Amniotic epithelial cell (primary cell): ENCODE data around the gene TINAGL1.
"Not testable (repeated sequence)": the region's sequence is repeated elsewhere in the genome, so short reads cannot be mapped to it uniquely, and the experiment has no call there.

Source experiments
- DNase-seq: peaks from one replicate; pipeline ENCODE4 v3.0.0-alpha.2; 2010; ENCODE audit warnings: low read depth

Gene TINAGL1

DNA sequence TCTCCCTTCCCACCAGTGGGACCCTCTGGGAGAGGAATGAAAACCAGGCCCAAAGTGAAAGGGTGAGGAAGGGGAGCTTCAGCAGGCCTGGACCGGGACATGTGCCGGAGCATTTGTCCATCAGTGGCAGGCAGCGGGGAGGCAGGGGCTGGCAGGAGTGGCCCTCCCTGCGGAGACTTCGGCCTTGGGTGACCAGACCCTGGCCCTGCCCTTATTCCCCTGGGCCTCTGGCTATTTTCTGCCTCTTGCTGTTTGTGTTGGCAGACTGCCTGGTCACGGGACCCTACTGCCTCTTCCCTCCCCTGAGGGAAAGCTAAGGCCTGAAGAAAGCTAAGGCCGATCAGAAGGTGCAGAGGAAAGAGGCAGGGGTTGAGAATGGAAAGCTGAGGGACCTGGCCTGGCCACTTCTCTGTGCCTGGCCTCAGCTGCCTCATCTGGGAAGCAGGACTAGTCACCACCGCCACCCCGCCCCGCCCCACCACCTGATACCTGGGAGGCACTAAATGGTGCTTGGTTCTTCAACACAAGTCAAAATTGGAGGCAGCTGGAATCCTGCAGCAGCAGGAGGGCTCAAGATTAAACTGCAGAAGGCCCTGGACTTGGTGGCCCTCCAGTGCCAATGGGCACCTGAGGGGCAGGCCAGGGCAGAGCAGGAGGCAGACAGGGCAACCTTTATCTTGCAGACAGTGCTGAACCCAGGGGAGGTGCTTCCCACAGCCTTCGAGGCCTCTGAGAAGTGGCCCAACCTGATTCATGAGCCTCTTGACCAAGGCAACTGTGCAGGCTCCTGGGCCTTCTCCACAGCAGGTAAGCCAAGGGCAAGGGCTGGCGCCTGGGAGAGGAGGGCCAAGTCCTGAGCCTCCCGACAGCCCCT, 7.9 kb downstream of the TINAGL1 start:
- DNase-seq = peak; percentile 50

GRCh38 chr1:31584869-31585735, 8.8 kb downstream of the TINAGL1 start:
- DNase-seq = no peak

DNA sequence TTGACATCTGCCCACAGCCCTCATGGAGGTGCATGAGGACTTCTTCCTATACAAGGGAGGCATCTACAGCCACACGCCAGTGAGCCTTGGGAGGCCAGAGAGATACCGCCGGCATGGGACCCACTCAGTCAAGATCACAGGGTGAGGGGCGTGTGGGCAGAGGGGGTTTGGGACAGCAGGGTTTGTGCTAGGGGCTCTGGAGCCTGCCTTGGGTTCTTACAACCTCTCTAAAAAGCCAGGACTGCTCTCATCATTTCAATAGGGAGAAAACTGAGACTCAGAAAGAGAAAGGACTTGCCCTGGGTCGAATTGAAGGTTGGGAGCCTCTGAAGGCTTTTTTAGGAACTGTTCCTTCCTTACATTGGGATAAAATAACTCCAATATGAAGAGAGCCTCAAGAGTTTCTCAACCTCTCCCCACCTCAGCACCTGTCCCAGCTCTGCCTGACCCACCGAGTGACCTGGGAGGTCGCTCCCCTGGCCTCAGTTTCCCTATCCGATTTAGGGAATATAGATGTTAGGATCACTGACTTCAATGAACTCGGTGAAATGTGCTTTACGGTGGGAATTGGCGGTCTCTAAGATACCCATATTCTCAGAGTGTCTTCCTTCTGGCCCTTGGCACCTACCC, 9.5 kb downstream of the TINAGL1 start:
- no peak for DNase-seq

GRCh38 chr1:31586376-31587327, 10.3 kb downstream of the TINAGL1 start:
- no peak for DNase-seq

DNA sequence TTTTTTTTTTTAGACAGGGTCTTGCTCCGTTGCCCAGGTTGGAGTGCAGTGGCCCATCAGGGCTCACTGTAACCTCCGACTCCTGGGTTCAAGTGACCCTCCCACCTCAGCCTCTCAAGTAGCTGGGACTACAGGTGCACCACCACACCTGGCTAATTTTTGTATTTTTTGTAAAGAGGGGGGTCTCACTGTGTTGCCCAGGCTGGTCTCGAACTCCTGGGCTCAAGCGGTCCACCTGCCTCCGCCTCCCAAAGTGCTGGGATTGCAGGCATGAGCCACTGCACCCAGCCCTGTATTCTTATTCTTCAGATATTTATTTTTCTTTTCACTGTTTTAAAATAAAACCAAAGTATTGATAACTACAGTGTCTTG, 11.0 kb downstream of the TINAGL1 start:
- DNase-seq = not testable (repeated sequence)

- DNase-seq = peak; percentile 45
Measured at GRCh38 chr1:31587720-31588423, 11.6 kb downstream of the TINAGL1 start.

DNA sequence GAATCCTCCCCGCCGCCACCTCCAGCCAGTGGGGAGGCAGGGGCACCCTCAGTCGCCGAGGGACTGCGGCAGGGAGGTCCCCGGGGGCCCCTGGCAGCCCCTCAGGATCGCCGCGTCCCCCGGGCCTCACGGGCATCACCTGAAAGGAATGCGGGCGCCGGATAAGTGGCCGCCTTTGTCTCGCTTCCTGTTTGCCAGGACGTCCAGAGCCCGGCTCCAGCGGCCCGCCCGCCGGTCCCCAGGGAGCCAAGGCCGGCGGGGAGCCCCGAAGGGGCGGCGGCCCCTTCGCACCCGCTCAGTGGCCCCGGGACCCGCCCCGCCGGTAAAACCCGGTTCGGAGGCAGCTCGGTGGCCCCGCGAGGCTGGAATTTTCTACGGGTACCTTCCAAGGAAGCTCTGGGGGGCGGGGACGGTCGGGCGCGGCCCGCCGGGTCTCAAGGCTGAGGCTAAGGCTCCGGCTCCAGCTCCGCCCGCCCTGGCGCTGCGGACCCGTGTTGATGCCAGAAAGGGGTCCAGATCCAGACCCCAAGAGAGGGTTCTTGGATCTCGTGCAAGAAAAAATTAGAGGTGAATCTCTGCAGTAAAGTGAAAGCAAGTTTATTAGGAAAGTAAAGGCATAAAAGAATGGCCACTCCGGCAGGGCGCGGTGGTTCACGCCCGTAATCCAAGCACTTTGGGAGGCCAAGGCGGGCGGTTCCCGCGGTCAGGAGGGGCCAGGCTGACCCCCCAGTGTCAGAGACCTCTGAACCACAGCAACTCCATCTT, 12.6 kb downstream of the TINAGL1 start:
- no peak for DNase-seq

- DNase-seq = peak; percentile 40
Measured at GRCh38 chr1:31591425-31592093, 15.2 kb downstream of the TINAGL1 start.

DNA sequence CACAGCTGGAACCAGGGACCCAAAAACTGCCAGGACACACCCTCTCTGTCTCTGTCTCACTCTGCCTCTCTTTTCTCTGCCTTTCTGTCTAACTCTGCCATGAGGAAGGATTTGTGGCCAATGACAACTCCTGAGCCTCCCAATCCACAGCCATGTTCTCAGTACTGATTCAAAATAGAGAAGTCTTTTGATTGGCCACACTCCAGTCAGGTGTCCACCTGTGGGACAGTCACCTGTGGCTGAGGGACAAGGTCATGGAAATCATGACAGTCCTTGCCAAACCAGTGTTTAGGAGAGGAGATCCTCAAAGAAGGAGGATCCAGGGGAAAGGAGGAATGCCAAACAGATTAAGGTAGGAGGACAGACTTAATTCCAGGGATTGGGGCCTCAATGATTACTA, 15.8 kb downstream of the TINAGL1 start:
- DNase-seq = no peak

DNA sequence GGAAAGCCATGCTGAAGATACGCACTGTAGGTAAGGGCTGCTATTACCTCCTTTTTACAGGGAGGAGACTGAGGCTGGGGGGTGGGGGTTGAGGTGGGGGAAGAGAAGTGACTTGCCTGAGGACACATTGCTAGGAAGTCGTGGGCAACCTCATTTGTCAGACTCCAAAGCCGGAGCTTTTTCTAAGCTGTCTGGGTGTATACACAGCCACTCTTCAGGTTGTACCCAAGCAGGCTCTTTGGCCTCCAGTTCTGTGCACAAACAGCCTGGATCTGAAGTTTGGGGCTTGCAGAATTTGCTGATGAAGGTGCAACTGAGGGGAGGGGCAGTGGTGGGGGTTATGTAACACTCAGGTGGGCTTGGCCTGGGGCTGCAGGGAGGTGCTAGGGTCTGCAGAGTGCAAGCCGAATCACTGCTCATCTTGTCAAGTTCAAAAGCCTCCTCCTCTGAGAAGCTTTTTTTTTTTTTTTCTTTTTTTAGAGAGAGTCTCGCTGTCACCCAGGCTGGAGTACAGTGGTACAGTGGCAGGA, 16.9 kb downstream of the TINAGL1 start:
- DNase-seq = no peak

GRCh38 chr1:31593770-31594632, 17.7 kb downstream of the TINAGL1 start:
- DNase-seq = peak; percentile 60

- no peak for DNase-seq
Measured at GRCh38 chr1:31595836-31596736, 19.8 kb downstream of the TINAGL1 start.

GRCh38 chr1:31596737-31597097, 20.4 kb downstream of the TINAGL1 start:
- no peak for DNase-seq

GRCh38 chr1:31598980-31599379, 22.7 kb downstream of the TINAGL1 start:
- no peak for DNase-seq

GRCh38 chr1:31600641-31601040, 24.3 kb downstream of the TINAGL1 start:
- no peak for DNase-seq

GRCh38 chr1:31602081-31602480, 25.8 kb downstream of the TINAGL1 start:
- no peak for DNase-seq

- DNase-seq = no peak
Measured at GRCh38 chr1:31605908-31606427, 29.7 kb downstream of the TINAGL1 start.
